Measurements from ENCODE around the gene RNF225. TPM values are rescaled to one million over a fixed set of nuclear protein-coding genes. Genes with fewer than 3 reads are reported as not detected.

The RNF225 gene
- total RNA-seq, 2 experiments from 2014 or later: 1.7 to 2.1 TPM

- ChIA-PET POLR2A (no interaction called here), CTCF (ENCODE audit: unreplicated experiment) (no interaction called here)
- peaks cover 12% of the 10 kb centered on the region for H3K4me1 ChIP-seq (ENCODE audit: insufficient read depth, low read length, poor library complexity, severe bottlenecking)
- peaks cover 9% of the 10 kb centered on the region for H3K79me2 ChIP-seq (ENCODE audit: insufficient read depth, low read depth, low read length)
- H3K9me3 ChIP-seq (ENCODE audit: low read length): no peaks in the 10 kb centered on the region
- peaks cover 5% of the 10 kb centered on the region; the same call in 1 of the 2 replicates for H3K36me3 ChIP-seq (ENCODE audit: insufficient read depth, low read length)
- H2AFZ ChIP-seq (ENCODE audit: low read length): no peak within 1 kb of the TSS
- peaks cover 4% of the 10 kb centered on the region; the same call in 1 of the 2 replicates for H4K20me1 ChIP-seq (ENCODE audit: insufficient read depth, low read length)
- BruUV-seq (replicated peaks): no TSS peak
- H3K27ac ChIP-seq (ENCODE audit: low read depth, low read length, poor library complexity, severe bottlenecking): no peak within 1 kb of the TSS
- intact Hi-C loops (cut with micrococcal nuclease; ENCODE audit: unreplicated experiment): no loop called here
- H3K4me3 ChIP-seq (ENCODE audit: low read depth, low read length, poor library complexity, severe bottlenecking): no peak within 1 kb of the TSS
- H3K9me2 ChIP-seq (ENCODE audit: insufficient read depth, low read length): no peaks in the 10 kb centered on the region
- DNase-seq (ENCODE audit: low spot score): no peak
- TF ChIP-seq CTCF (conservative IDR thresholded peaks at IDR 0.05; ENCODE audit: low read length) (no peak), EZH2phosphoT487 (IDR thresholded peaks at IDR 0.05; ENCODE audit: borderline replicate concordance, low read depth, low read length) (no peak)
- H3K4me2 ChIP-seq (ENCODE audit: low read length): no peak within 1 kb of the TSS
Observed at GRCh38 chr19:58352760-58353671, 42.4 kb upstream of the RNF225 start, which contains the start of gene A1BG. Gene A1BG (minus strand): TSS chr19:58353492. CDS start chr19:58353437, 55 bp downstream.

GRCh38 chr19:58353717-58354477 is 41.6 kb upstream of the RNF225 start:
- no peak overlapping the region for H2AFZ ChIP-seq (ENCODE audit: low read length)
- no TSS peak for BruUV-seq (replicated peaks)
- POLR2A ChIA-PET: interaction anchor here (1.4 kb wide), 1 partner anchor 9 kb away, joined by 4 read pairs; the partner anchor contains the start of gene ZNF497

More at GRCh38 chr19:58353717-58354477, 41.6 kb upstream of the RNF225 start:
- no peak for DNase-seq (ENCODE audit: low spot score)
- TF ChIP-seq CTCF (conservative IDR thresholded peaks at IDR 0.05; ENCODE audit: low read length): no peak
- TF ChIP-seq EZH2phosphoT487 (IDR thresholded peaks at IDR 0.05; ENCODE audit: borderline replicate concordance, low read depth, low read length): no peak
- peaks cover 5% of the 10 kb centered on the region; the same call in 1 of the 2 replicates for H3K36me3 ChIP-seq (ENCODE audit: insufficient read depth, low read length)
- no peak overlapping the region for H3K4me2 ChIP-seq (ENCODE audit: low read length)
- H3K9me3 ChIP-seq (ENCODE audit: low read length): no peaks in the 10 kb centered on the region
- H3K4me1 ChIP-seq (ENCODE audit: insufficient read depth, low read length, poor library complexity, severe bottlenecking): peaks cover 6% of the 10 kb centered on the region
- H3K9me2 ChIP-seq (ENCODE audit: insufficient read depth, low read length): no peaks in the 10 kb centered on the region
- CTCF ChIA-PET (ENCODE audit: unreplicated experiment): no interaction called here
- H3K4me3 ChIP-seq (ENCODE audit: low read depth, low read length, poor library complexity, severe bottlenecking): no peak overlapping the region
- no peaks in the 10 kb centered on the region for H4K20me1 ChIP-seq (ENCODE audit: insufficient read depth, low read length)
- H3K79me2 ChIP-seq (ENCODE audit: insufficient read depth, low read depth, low read length): no peaks in the 10 kb centered on the region; the same call in 1 of the 2 replicates
- intact Hi-C loops (cut with micrococcal nuclease; ENCODE audit: unreplicated experiment): no loop called here
- H3K27ac ChIP-seq (ENCODE audit: low read depth, low read length, poor library complexity, severe bottlenecking): no peak overlapping the region

Measured in OCI-LY7 (cell line).